SK-N-SH (cell line): ENCODE results near the gene ATP12A.

Source experiments
- EP300 ChIP-seq, 2 experiments: IDR thresholded peaks; 2 replicates each; pipeline versions ENCODE4 v1.4.0 to v1.6.1; 2012; ENCODE audit warnings: borderline replicate concordance in 1 of 2, low read depth in 1 of 2, low read length in 1 of 2
- POLR2AphosphoS5 ChIP-seq: IDR thresholded peaks from 2 replicates; pipeline ENCODE4 v1.6.1; 2012; ENCODE audit warnings: low read depth, low read length
- RAD21 ChIP-seq: IDR thresholded peaks from 2 replicates; pipeline ENCODE4 v1.6.1; 2012; ENCODE audit warnings: mild to moderate bottlenecking, low read length
- SIN3A ChIP-seq: IDR thresholded peaks from 2 replicates; pipeline ENCODE4 v1.6.1; 2012; ENCODE audit warnings: low read depth, mild to moderate bottlenecking, low read length, moderate library complexity, borderline replicate concordance
- TAF1 ChIP-seq: IDR thresholded peaks from 2 replicates; pipeline ENCODE4 v1.6.1; 2012; ENCODE audit warnings: low read depth, mild to moderate bottlenecking, low read length, moderate library complexity, borderline replicate concordance
- TEAD4 ChIP-seq: IDR thresholded peaks from 2 replicates; pipeline ENCODE4 v1.4.0; 2012; ENCODE audit warnings: mild to moderate bottlenecking, borderline replicate concordance; ENCODE audit not compliant: insufficient read depth
- TF ChIP-seq, protein P1 (sequence below): fragments of 200-600 bp; sonication (generic); IDR thresholded peaks from 2 replicates; pipeline ENCODE4 v1.6.1; 2017; ENCODE audit warnings: antibody characterized with exemption, mild to moderate bottlenecking, moderate library complexity
- TF ChIP-seq, protein P2 (sequence below): IDR thresholded peaks from 2 replicates; pipeline ENCODE4 v1.6.1; 2012; ENCODE audit warnings: mild to moderate bottlenecking, low read depth, low read length, moderate library complexity

DNA sequence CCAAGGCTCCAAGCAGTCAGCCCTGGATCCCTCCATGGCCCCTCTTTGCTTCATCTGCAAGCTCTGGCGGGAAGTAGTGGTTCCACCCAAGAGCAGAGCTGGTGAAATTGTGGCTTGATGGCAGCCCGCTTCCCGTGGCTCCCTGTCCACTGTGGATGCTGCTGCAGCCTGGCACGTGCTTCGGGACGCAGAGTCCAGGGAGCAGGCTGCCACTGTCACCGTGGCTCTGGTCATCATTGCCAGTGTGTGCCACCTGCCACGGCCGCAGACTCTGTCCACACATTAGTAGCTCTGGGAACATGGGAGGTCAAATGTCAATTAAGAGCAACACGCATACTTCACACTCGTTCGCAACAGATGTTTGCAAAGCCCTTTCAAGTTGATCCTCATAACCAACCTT, 43.0 kb downstream of the ATP12A start:
- TF ChIP-seq, protein P1, sequence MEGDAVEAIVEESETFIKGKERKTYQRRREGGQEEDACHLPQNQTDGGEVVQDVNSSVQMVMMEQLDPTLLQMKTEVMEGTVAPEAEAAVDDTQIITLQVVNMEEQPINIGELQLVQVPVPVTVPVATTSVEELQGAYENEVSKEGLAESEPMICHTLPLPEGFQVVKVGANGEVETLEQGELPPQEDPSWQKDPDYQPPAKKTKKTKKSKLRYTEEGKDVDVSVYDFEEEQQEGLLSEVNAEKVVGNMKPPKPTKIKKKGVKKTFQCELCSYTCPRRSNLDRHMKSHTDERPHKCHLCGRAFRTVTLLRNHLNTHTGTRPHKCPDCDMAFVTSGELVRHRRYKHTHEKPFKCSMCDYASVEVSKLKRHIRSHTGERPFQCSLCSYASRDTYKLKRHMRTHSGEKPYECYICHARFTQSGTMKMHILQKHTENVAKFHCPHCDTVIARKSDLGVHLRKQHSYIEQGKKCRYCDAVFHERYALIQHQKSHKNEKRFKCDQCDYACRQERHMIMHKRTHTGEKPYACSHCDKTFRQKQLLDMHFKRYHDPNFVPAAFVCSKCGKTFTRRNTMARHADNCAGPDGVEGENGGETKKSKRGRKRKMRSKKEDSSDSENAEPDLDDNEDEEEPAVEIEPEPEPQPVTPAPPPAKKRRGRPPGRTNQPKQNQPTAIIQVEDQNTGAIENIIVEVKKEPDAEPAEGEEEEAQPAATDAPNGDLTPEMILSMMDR = no peak
- TF ChIP-seq TAF1 (no peak), POLR2AphosphoS5 (no peak), SIN3A (no peak), EP300 (IDR thresholded peaks at IDR 0.05; ENCODE audit: borderline replicate concordance in 1 of 2, low read depth in 1 of 2, low read length in 1 of 2) (no peak), TEAD4 (no peak), RAD21 (no peak)
- TF ChIP-seq, protein P2, sequence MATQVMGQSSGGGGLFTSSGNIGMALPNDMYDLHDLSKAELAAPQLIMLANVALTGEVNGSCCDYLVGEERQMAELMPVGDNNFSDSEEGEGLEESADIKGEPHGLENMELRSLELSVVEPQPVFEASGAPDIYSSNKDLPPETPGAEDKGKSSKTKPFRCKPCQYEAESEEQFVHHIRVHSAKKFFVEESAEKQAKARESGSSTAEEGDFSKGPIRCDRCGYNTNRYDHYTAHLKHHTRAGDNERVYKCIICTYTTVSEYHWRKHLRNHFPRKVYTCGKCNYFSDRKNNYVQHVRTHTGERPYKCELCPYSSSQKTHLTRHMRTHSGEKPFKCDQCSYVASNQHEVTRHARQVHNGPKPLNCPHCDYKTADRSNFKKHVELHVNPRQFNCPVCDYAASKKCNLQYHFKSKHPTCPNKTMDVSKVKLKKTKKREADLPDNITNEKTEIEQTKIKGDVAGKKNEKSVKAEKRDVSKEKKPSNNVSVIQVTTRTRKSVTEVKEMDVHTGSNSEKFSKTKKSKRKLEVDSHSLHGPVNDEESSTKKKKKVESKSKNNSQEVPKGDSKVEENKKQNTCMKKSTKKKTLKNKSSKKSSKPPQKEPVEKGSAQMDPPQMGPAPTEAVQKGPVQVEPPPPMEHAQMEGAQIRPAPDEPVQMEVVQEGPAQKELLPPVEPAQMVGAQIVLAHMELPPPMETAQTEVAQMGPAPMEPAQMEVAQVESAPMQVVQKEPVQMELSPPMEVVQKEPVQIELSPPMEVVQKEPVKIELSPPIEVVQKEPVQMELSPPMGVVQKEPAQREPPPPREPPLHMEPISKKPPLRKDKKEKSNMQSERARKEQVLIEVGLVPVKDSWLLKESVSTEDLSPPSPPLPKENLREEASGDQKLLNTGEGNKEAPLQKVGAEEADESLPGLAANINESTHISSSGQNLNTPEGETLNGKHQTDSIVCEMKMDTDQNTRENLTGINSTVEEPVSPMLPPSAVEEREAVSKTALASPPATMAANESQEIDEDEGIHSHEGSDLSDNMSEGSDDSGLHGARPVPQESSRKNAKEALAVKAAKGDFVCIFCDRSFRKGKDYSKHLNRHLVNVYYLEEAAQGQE = no peak
